Testis (tissue), 3 donors: Measurements from ENCODE around the gene RAD50. TPM values are rescaled to one million over a fixed set of nuclear protein-coding genes. Genes with fewer than 3 reads are reported as not detected.

Source experiments
- DNase-seq: peaks from one replicate; pipeline ENCODE4 v3.0.0-alpha.2; 2019
- H3K27ac ChIP-seq, 2 donors: fragments of 200-600 bp; sonication (generic); one replicate each; pipeline ENCODE4 v1.5.1; 2019
- H3K27me3 ChIP-seq: fragments of 200-600 bp; sonication (generic); one replicate; pipeline ENCODE4 v1.5.1; 2019
- H3K36me3 ChIP-seq: fragments of 200-600 bp; sonication (generic); one replicate; pipeline ENCODE4 v1.5.1; 2017; ENCODE audit warnings: low read depth; ENCODE audit errors: missing control alignments
- H3K4me1 ChIP-seq: fragments of 200-600 bp; sonication (generic); one replicate; pipeline ENCODE4 v1.5.1; 2019
- H3K4me3 ChIP-seq, 2 donors: fragments of 200-600 bp; sonication (generic); one replicate each; pipeline ENCODE4 v1.5.1; 2017 to 2019
- H3K9me3 ChIP-seq: fragments of 200-600 bp; sonication (generic); one replicate; pipeline ENCODE4 v1.5.1; 2017
- CTCF ChIP-seq, 3 experiments: fragments of 450-650 bp in 2 of 3; fragments of 200-600 bp in 1 of 3; sonication (generic) in 1 of 3; IDR thresholded peaks; one replicate each; pipeline ENCODE4 v1.5.1; 2016 to 2019; ENCODE audit warnings: antibody characterized with exemption in 3 of 3, mild to moderate bottlenecking in 2 of 3, moderate library complexity in 1 of 3
- POLR2A ChIP-seq: fragments of 450-650 bp; IDR thresholded peaks from one replicate; pipeline ENCODE4 v1.6.1; 2017; ENCODE audit warnings: antibody characterized with exemption, mild to moderate bottlenecking, moderate library complexity
- WGBS, 2 donors: methylation state at CpG; one replicate each; pipeline ENCODE4 v1.1.5; 2018; 5-methylcytosine and 5-hydroxymethylcytosine counted together
- intact Hi-C: fragments of 100-400 bp; cut with DNase I; formaldehyde crosslinking; loops from one replicate; pipeline ENCODE4 v1.15.1; 2023; ENCODE audit warnings: low total_unique reads
- polyA plus RNA-seq: library from polyadenylated mRNA; stranded (reverse); fragments of 350-450 nt; fragmentation: Illumina TruSeq; extraction: RNeasy Lipid Tissue Mini Kit (QIAGEN cat#74804); gene quantifications from one replicate; pipeline ENCODE4 v1.2.3, GENCODE V29; 2014; ENCODE audit warnings: low read depth, low replicate concordance; ENCODE audit not compliant: insufficient read depth
- total RNA-seq, 2 donors: library from RNA; depleted of rRNA; stranded (reverse); fragments of >200 nt; gene quantifications; one replicate each; pipeline ENCODE4 v1.2.3, GENCODE V29; 2016

RAD50 gene
- total and polyA plus RNA-seq, 3 donors from 2014 or later, result 5.0 to 41.6 (median 38.6) TPM

- TF ChIP-seq POLR2A, result no peak
- TF ChIP-seq CTCF (IDR thresholded peaks at IDR 0.05), result no peak
- Histone ChIP-seq H3K27me3 (no peaks in the 10 kb centered on the region), H3K9me3 (no peaks in the 10 kb centered on the region), H3K4me1 (peaks cover 6% of the 10 kb centered on the region), H3K27ac (no peak overlapping the region), H3K36me3 (no peaks in the 10 kb centered on the region), H3K4me3 (no peak overlapping the region)
- intact Hi-C loops, result no loop called here
- 89 to 95% methylated on average over 9 of the region's 9 CpGs for WGBS, 2 donors
- no peak for DNase-seq
Observed at GRCh38 chr5:132662004-132662401, 105.2 kb downstream of the RAD50 start.

- no peaks in the 10 kb centered on the region for H3K36me3 ChIP-seq
- 84 to 86% methylated on average over 15 to 25 of the region's 25 CpGs for WGBS, 2 donors
- H3K4me1 ChIP-seq, result peaks cover 6% of the 10 kb centered on the region
- no peaks in the 10 kb centered on the region for H3K9me3 ChIP-seq
- TF ChIP-seq POLR2A (no peak), CTCF (IDR thresholded peaks at IDR 0.05) (no peak)
- no peak for DNase-seq
- no peak overlapping the region for H3K4me3 ChIP-seq
- H3K27ac ChIP-seq, result no peak overlapping the region
- H3K27me3 ChIP-seq, result no peaks in the 10 kb centered on the region
- intact Hi-C loops, result no loop called here
Observed at GRCh38 chr5:132662925-132663770, 106.4 kb downstream of the RAD50 start.

- no peaks in the 10 kb centered on the region for H3K36me3 ChIP-seq
- H3K4me1 ChIP-seq, result peaks cover 6% of the 10 kb centered on the region
- intact Hi-C loops, result no loop called here
- no peak for TF ChIP-seq POLR2A
- TF ChIP-seq CTCF (IDR thresholded peaks at IDR 0.05), result no peak
- no peak for DNase-seq
- H3K9me3 ChIP-seq, result no peaks in the 10 kb centered on the region
- WGBS, 2 donors, result 77 to 81% methylated on average over 13 of the region's 13 CpGs
- no peak overlapping the region for H3K4me3 ChIP-seq
- H3K27ac ChIP-seq, result no peak overlapping the region
- H3K27me3 ChIP-seq, result no peaks in the 10 kb centered on the region
Observed at GRCh38 chr5:132663771-132664695, 107.3 kb downstream of the RAD50 start.

GRCh38 chr5:132664696-132665209 is 108.0 kb downstream of the RAD50 start:
- no peak for TF ChIP-seq POLR2A
- TF ChIP-seq CTCF (IDR thresholded peaks at IDR 0.05), result no peak
- intact Hi-C loops, result no loop called here
- DNase-seq, result no peak
- Histone ChIP-seq H3K9me3 (no peaks in the 10 kb centered on the region), H3K4me1 (peaks cover 6% of the 10 kb centered on the region), H3K27me3 (no peaks in the 10 kb centered on the region), H3K27ac (no peak overlapping the region), H3K4me3 (no peak overlapping the region), H3K36me3 (no peaks in the 10 kb centered on the region)
- WGBS, 2 donors, result 93% methylated on average over 9 of the region's 9 CpGs
